SK-N-SH (cell line): Measurements from ENCODE around the gene CD28. TPM values are rescaled to one million over a fixed set of nuclear protein-coding genes. Genes with fewer than 3 reads are reported as not detected.

Experiments
- CTCF ChIA-PET: fragments of 300-600, 350-600 bp; formaldehyde crosslinking; extraction: SDS; loops from one replicate; lab custom pipeline; 2021; lab: Yijun Ruan, JAX
- POLR2A ChIA-PET: fragments of 350-600 bp; sonication (Branson Sonifier 250); formaldehyde crosslinking; extraction: SDS; loops from one replicate; lab custom pipeline; 2020; ENCODE audit warnings: antibody characterized with exemption, inconsistent platforms; lab: Yijun Ruan, JAX
- DNase-seq: peaks from one replicate; pipeline ENCODE4 v3.0.0; 2012
- H2AFZ ChIP-seq: fragments of 200-600 bp; sonication (generic); 2 replicates; pipeline ENCODE4 v1.8.1; 2016; ENCODE audit warnings: antibody characterized with exemption, mild to moderate bottlenecking, low read depth
- H3F3A ChIP-seq: fragments of 200-600 bp; sonication (generic); replicated peaks from 2 replicates; pipeline ENCODE3; 2016; ENCODE audit warnings: antibody characterized with exemption, mild to moderate bottlenecking; ENCODE audit not compliant: insufficient read depth
- H3K27ac ChIP-seq, 2 experiments: fragments of 200-500 bp in 1 of 2; fragments of 200-600 bp in 1 of 2; sonication (Bioruptor generic) in 1 of 2; sonication (generic), shearing (Covaris generic) in 1 of 2; 2 replicates each; pipeline versions ENCODE4 v1.5.1 to v1.6.1; 2014 to 2016; ENCODE audit warnings: low read depth in 2 of 2, inconsistent platforms in 1 of 2, low read length in 1 of 2, mild to moderate bottlenecking in 1 of 2, mixed read lengths in 1 of 2
- H3K27me3 ChIP-seq: fragments of 200-600 bp; sonication (generic), shearing (Covaris generic); 2 replicates; pipeline ENCODE4 v1.6.1; 2016; ENCODE audit warnings: mixed run types; ENCODE audit not compliant: insufficient read depth
- H3K36me3 ChIP-seq, 2 experiments: fragments of 200-500 bp in 1 of 2; fragments of 200-600 bp in 1 of 2; sonication (Bioruptor generic) in 1 of 2; sonication (generic) in 1 of 2; replicated peaks in 1 of 2; 2 replicates each; pipeline versions ENCODE3 to v1.5.1; 2014 to 2016; ENCODE audit warnings: low read length in 1 of 2, mild to moderate bottlenecking in 1 of 2; ENCODE audit not compliant: insufficient read depth in 2 of 2, control insufficient read depth in 1 of 2
- H3K4me1 ChIP-seq, 2 experiments: fragments of 200-500 bp in 1 of 2; fragments of 200-600 bp in 1 of 2; sonication (Bioruptor generic) in 1 of 2; sonication (generic), shearing (Covaris generic) in 1 of 2; 2 replicates each; pipeline versions ENCODE4 v1.5.1 to v1.6.1; 2014 to 2016; ENCODE audit warnings: low read depth in 1 of 2, low read length in 1 of 2, mixed run types in 1 of 2; ENCODE audit not compliant: insufficient read depth in 2 of 2, control insufficient read depth in 1 of 2
- H3K4me2 ChIP-seq: fragments of 200-600 bp; sonication (generic), shearing (Covaris generic); 2 replicates; pipeline ENCODE4 v1.6.1; 2017; ENCODE audit warnings: mixed run types
- H3K4me3 ChIP-seq, 2 experiments: fragments of 200-500 bp in 1 of 2; fragments of 200-600 bp in 1 of 2; sonication (Bioruptor generic) in 1 of 2; sonication (generic), shearing (Covaris generic) in 1 of 2; 2 replicates each; pipeline versions ENCODE4 v1.5.1 to v1.8.1; 2014 to 2016; ENCODE audit warnings: low read depth in 2 of 2, inconsistent platforms in 1 of 2, low read length in 1 of 2, mild to moderate bottlenecking in 1 of 2, mixed read lengths in 1 of 2, moderate library complexity in 1 of 2
- H3K79me2 ChIP-seq: fragments of 200-600 bp; sonication (generic); 2 replicates; pipeline ENCODE4 v1.8.1; 2017; ENCODE audit warnings: mild to moderate bottlenecking; ENCODE audit not compliant: insufficient read depth
- H3K9ac ChIP-seq: fragments of 200-600 bp; sonication (generic); 2 replicates; pipeline ENCODE4 v1.6.1; 2017; ENCODE audit warnings: mixed run types
- H3K9me2 ChIP-seq: fragments of 200-600 bp; sonication (generic); 2 replicates; pipeline ENCODE4 v1.6.1; 2017; ENCODE audit warnings: mixed run types
- H3K9me3 ChIP-seq: fragments of 200-600 bp; sonication (generic); 2 replicates; pipeline ENCODE4 v1.6.1; 2017; ENCODE audit warnings: mixed run types, mild to moderate bottlenecking, moderate library complexity
- H4K20me1 ChIP-seq: fragments of 200-600 bp; sonication (generic); 2 replicates; pipeline ENCODE4 v1.6.1; 2017; ENCODE audit warnings: mild to moderate bottlenecking, mixed run types; ENCODE audit not compliant: insufficient read depth
- CHD2 ChIP-seq: fragments of 150-350 bp; IDR thresholded peaks from 2 replicates; pipeline ENCODE4 v1.6.1; 2018; ENCODE audit warnings: low read length; ENCODE audit not compliant: partially characterized antibody
- ELF1 ChIP-seq: IDR thresholded peaks from 2 replicates; pipeline ENCODE4 v1.4.0; 2012
- EP300 ChIP-seq, 2 experiments: IDR thresholded peaks; 2 replicates each; pipeline versions ENCODE4 v1.4.0 to v1.6.1; 2012; ENCODE audit warnings: borderline replicate concordance in 1 of 2, low read depth in 1 of 2, low read length in 1 of 2
- EZH2phosphoT487 ChIP-seq: fragments of 200-600 bp; sonication (generic); IDR thresholded peaks from 2 replicates; pipeline ENCODE4 v1.6.1; 2017; ENCODE audit warnings: low read depth, mixed run types, mild to moderate bottlenecking, antibody characterized with exemption, moderate library complexity, borderline replicate concordance
- GABPA ChIP-seq: IDR thresholded peaks from 2 replicates; pipeline ENCODE4 v1.4.0; 2012; ENCODE audit warnings: low read depth, mild to moderate bottlenecking
- MAX ChIP-seq: IDR thresholded peaks from 2 replicates; pipeline ENCODE4 v1.4.0; 2012; ENCODE audit warnings: low read depth
- MEF2A ChIP-seq: IDR thresholded peaks from 2 replicates; pipeline ENCODE4 v1.4.0; 2012; ENCODE audit warnings: low read depth, borderline replicate concordance
- MXI1 ChIP-seq: IDR thresholded peaks from 2 replicates; pipeline ENCODE4 v1.6.1; 2012; ENCODE audit warnings: mild to moderate bottlenecking, low read depth, low read length, improper control_type of control experiment
- NFIC ChIP-seq: IDR thresholded peaks from 2 replicates; pipeline ENCODE4 v1.4.0; 2012; ENCODE audit warnings: borderline replicate concordance
- PBX3 ChIP-seq: IDR thresholded peaks from 2 replicates; pipeline ENCODE4; 2012
- POLR2AphosphoS5 ChIP-seq: IDR thresholded peaks from 2 replicates; pipeline ENCODE4 v1.6.1; 2012; ENCODE audit warnings: low read depth, low read length
- RAD21 ChIP-seq: IDR thresholded peaks from 2 replicates; pipeline ENCODE4 v1.6.1; 2012; ENCODE audit warnings: mild to moderate bottlenecking, low read length
- RCOR1 ChIP-seq: fragments of 150-350 bp; IDR thresholded peaks from 2 replicates; pipeline ENCODE4 v1.6.1; 2017; ENCODE audit warnings: antibody characterized with exemption, low read length
- REST ChIP-seq: IDR thresholded peaks from 2 replicates; pipeline ENCODE4 v1.6.1; 2012; ENCODE audit warnings: mild to moderate bottlenecking, low read depth, low read length, moderate library complexity
- SMC3 ChIP-seq: IDR thresholded peaks from 2 replicates; pipeline ENCODE4 v1.6.1; 2012; ENCODE audit warnings: low read depth, low read length, improper control_type of control experiment
- TAF1 ChIP-seq: IDR thresholded peaks from 2 replicates; pipeline ENCODE4 v1.6.1; 2012; ENCODE audit warnings: low read depth, mild to moderate bottlenecking, low read length, moderate library complexity, borderline replicate concordance
- USF2 ChIP-seq: fragments of 150-350 bp; IDR thresholded peaks from 2 replicates; pipeline ENCODE4 v1.6.1; 2017; ENCODE audit warnings: antibody characterized with exemption, low read length, low read depth, borderline replicate concordance
- YY1 ChIP-seq: IDR thresholded peaks from 2 replicates; pipeline ENCODE4 v1.4.0; 2012; ENCODE audit warnings: low read depth, mild to moderate bottlenecking
- WGBS: methylation state at CpG from one replicate; pipeline ENCODE4 v1.1.6; 2017; ENCODE audit warnings: low lambda C conversion rate; 5-methylcytosine and 5-hydroxymethylcytosine counted together
- polyA plus RNA-seq, 3 experiments: library from polyadenylated mRNA; depleted of rRNA; stranded (reverse); fragments of >200 nt; gene quantifications; 2 replicates each; pipeline ENCODE4 v1.2.3, GENCODE V29; 2012
- TF ChIP-seq, protein P1 (sequence below): fragments of 150-350 bp; IDR thresholded peaks from 2 replicates; pipeline ENCODE4 v1.6.1; 2016; ENCODE audit warnings: mild to moderate bottlenecking, low read depth, low read length
- TF ChIP-seq, protein P2 (sequence below): IDR thresholded peaks from 2 replicates; pipeline ENCODE4 v1.4.0; 2012; ENCODE audit warnings: low read depth, borderline replicate concordance

Gene CD28
- polyA plus RNA-seq, 1 of the 3 experiments (the other 2 are of a cell fraction) = 0.05 TPM

DNA sequence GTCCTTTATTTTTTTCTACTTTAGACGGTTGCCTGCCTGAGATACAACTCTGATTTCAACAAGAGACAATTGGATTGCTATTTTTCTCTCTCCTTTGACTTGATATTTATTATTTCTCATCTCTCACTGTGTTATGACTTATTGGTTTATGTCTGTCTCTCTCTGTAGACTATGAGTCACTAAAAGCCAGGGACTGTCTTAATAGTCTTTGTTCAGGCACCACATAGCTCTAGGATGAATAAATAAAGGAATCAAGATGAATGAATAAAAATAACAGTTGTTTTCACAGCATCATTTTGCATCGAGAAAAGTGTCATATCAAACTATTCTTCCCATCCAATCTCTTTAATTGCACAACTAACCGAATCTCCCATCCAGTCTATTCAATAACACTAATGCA lies 31.4 kb upstream of the CD28 start (continued):
- TF ChIP-seq, protein P1, sequence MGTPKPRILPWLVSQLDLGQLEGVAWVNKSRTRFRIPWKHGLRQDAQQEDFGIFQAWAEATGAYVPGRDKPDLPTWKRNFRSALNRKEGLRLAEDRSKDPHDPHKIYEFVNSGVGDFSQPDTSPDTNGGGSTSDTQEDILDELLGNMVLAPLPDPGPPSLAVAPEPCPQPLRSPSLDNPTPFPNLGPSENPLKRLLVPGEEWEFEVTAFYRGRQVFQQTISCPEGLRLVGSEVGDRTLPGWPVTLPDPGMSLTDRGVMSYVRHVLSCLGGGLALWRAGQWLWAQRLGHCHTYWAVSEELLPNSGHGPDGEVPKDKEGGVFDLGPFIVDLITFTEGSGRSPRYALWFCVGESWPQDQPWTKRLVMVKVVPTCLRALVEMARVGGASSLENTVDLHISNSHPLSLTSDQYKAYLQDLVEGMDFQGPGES = no peak
- no peak for TF ChIP-seq RCOR1
- no peak for TF ChIP-seq YY1
- TF ChIP-seq MEF2A = no peak
- no peak for TF ChIP-seq CHD2
- TF ChIP-seq REST = no peak
- TF ChIP-seq, protein P2, sequence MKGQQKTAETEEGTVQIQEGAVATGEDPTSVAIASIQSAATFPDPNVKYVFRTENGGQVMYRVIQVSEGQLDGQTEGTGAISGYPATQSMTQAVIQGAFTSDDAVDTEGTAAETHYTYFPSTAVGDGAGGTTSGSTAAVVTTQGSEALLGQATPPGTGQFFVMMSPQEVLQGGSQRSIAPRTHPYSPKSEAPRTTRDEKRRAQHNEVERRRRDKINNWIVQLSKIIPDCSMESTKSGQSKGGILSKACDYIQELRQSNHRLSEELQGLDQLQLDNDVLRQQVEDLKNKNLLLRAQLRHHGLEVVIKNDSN = no peak
- no peak for TF ChIP-seq RAD21
- TF ChIP-seq SMC3 = no peak
- TF ChIP-seq EP300 (IDR thresholded peaks at IDR 0.05; ENCODE audit: borderline replicate concordance in 1 of 2, low read depth in 1 of 2, low read length in 1 of 2) = peak in 1 of 2 experiments; percentile 51; a peak in 1 of 4 replicates
- TF ChIP-seq EZH2phosphoT487 = no peak
- no peak for TF ChIP-seq NFIC

- Histone ChIP-seq H3F3A (peaks cover 13% of the 10 kb centered on the region), H3K27me3 (no peaks in the 10 kb centered on the region), H3K9me3 (no peaks in the 10 kb centered on the region), H3K27ac (no peak overlapping the region), H3K9me2 (no peaks in the 10 kb centered on the region), H2AFZ (no peak overlapping the region), H3K36me3 (no peaks in the 10 kb centered on the region), H4K20me1 (no peaks in the 10 kb centered on the region), H3K4me1 (peaks cover 0 to 22% of the 10 kb centered on the region in 2 experiments; a peak in 2 of 4 replicates), H3K9ac (no peak overlapping the region), H3K4me3 (no peak overlapping the region), H3K79me2 (no peaks in the 10 kb centered on the region), H3K4me2 (no peak overlapping the region)
- ChIA-PET POLR2A (no interaction called here), CTCF (no interaction called here)
- DNase-seq = no peak
- 77% methylated on average over 3 of the region's 3 CpGs for WGBS
- no peak for TF ChIP-seq EZH2phosphoT487
- no peak for TF ChIP-seq EP300 (IDR thresholded peaks at IDR 0.05; ENCODE audit: borderline replicate concordance in 1 of 2, low read depth in 1 of 2, low read length in 1 of 2)
- no peak for TF ChIP-seq CHD2
- no peak for TF ChIP-seq PBX3
- no peak for TF ChIP-seq GABPA
- TF ChIP-seq MAX = no peak
- TF ChIP-seq, protein P2 = no peak
- TF ChIP-seq USF2 = no peak
- no peak for TF ChIP-seq MEF2A
- TF ChIP-seq, protein P1 = no peak
- no peak for TF ChIP-seq TAF1
- no peak for TF ChIP-seq SMC3
- no peak for TF ChIP-seq MXI1
- no peak for TF ChIP-seq ELF1
- TF ChIP-seq POLR2AphosphoS5 = no peak
These were observed 27.5 kb upstream of the CD28 start for GRCh38 chr2:203678971-203679370.
